Liver (tissue), 2 donors: ENCODE results near the gene SSBP2.

Experiments
- EGR1 ChIP-seq, 2 donors: IDR thresholded peaks; 2 replicates each; pipeline ENCODE4 v1.6.1; 2016 to 2018; ENCODE audit warnings: antibody characterized with exemption in 2 of 2, low read depth in 2 of 2
- NR2F2 ChIP-seq: IDR thresholded peaks from 2 replicates; pipeline ENCODE4 v1.6.1; 2016; ENCODE audit warnings: antibody characterized with exemption
- donor health status: healthy.

- TF ChIP-seq NR2F2 (no peak), EGR1 (IDR thresholded peaks at IDR 0.05; ENCODE audit: low read depth in 2 of 2) (no peak)
Measured at GRCh38 chr5:81721049-81721448, 29.8 kb downstream of the SSBP2 start.
